Neuronal stem cell (in vitro differentiated cells): ENCODE results near the gene ARMH3.

Experiments
- DNase-seq: peaks from one replicate; pipeline ENCODE4 v3.0.0-alpha.2; 2013; ENCODE audit warnings: low spot score
- H2AFZ ChIP-seq: one replicate; pipeline ENCODE4 v1.6.1; 2013; ENCODE audit warnings: mild to moderate bottlenecking, low read length, inconsistent platforms
- H2AK5ac ChIP-seq: 2 replicates; pipeline ENCODE4 v1.6.1; 2013; ENCODE audit warnings: low read depth, mild to moderate bottlenecking, inconsistent platforms, low read length, moderate library complexity, mixed read lengths
- H2BK120ac ChIP-seq: 2 replicates; pipeline ENCODE4 v1.6.1; 2013; ENCODE audit warnings: low read depth, mild to moderate bottlenecking, inconsistent platforms, low read length, moderate library complexity, mixed read lengths
- H2BK12ac ChIP-seq: one replicate; pipeline ENCODE4 v1.6.1; 2013; ENCODE audit warnings: low read length, inconsistent platforms
- H2BK15ac ChIP-seq: 2 replicates; pipeline ENCODE4 v1.6.1; 2013; ENCODE audit warnings: mild to moderate bottlenecking, low read length, inconsistent platforms, mixed read lengths
- H2BK5ac ChIP-seq: one replicate; pipeline ENCODE4 v1.6.1; 2013; ENCODE audit warnings: inconsistent platforms, mild to moderate bottlenecking, low read length, moderate library complexity
- H3K14ac ChIP-seq: one replicate; pipeline ENCODE4 v1.6.1; 2013; ENCODE audit warnings: low read length, inconsistent platforms
- H3K18ac ChIP-seq: 2 replicates; pipeline ENCODE4 v1.6.1; 2013; ENCODE audit warnings: low read length, inconsistent platforms
- H3K23ac ChIP-seq: 2 replicates; pipeline ENCODE4 v1.6.1; 2013; ENCODE audit warnings: low read depth, mild to moderate bottlenecking, mixed read lengths, low read length, inconsistent platforms; ENCODE audit not compliant: poor library complexity
- H3K27ac ChIP-seq: replicated peaks from 3 replicates; pipeline ENCODE4 v1.5.1; 2013; ENCODE audit warnings: low read length, inconsistent platforms
- H3K27me3 ChIP-seq, 3 experiments: 2 replicates each; pipeline ENCODE4 v1.6.1; 2013; ENCODE audit warnings: low read length in 3 of 3, mild to moderate bottlenecking in 2 of 3, inconsistent platforms in 1 of 3, low read depth in 1 of 3, mixed read lengths in 1 of 3, moderate library complexity in 1 of 3; ENCODE audit not compliant: control insufficient read depth in 3 of 3, insufficient read depth in 3 of 3
- H3K36me3 ChIP-seq, 2 donors: replicated peaks in 1 of 2; 2 replicates each; pipeline ENCODE4 v1.6.1; 2013; ENCODE audit warnings: low read length in 2 of 2; ENCODE audit not compliant: control insufficient read depth in 2 of 2, insufficient read depth in 2 of 2
- H3K4ac ChIP-seq: 2 replicates; pipeline ENCODE4 v1.6.1; 2013; ENCODE audit warnings: inconsistent platforms, mild to moderate bottlenecking, low read length, moderate library complexity
- H3K4me1 ChIP-seq, 2 donors: 1 replicate in 1 of 2; 2 replicates in 1 of 2; pipeline ENCODE4 v1.6.1; 2013; ENCODE audit warnings: low read length in 2 of 2, low read depth in 1 of 2; ENCODE audit not compliant: control insufficient read depth in 2 of 2, insufficient read depth in 1 of 2
- H3K4me2 ChIP-seq: one replicate; pipeline ENCODE4 v1.6.1; 2013; ENCODE audit warnings: mild to moderate bottlenecking, low read length, inconsistent platforms; ENCODE audit not compliant: insufficient read depth, poor library complexity, severe bottlenecking
- H3K4me3 ChIP-seq, 2 donors: 2 replicates each; pipeline ENCODE4 v1.5.1; 2013; ENCODE audit warnings: low read length in 2 of 2, mild to moderate bottlenecking in 2 of 2, inconsistent platforms in 1 of 2, moderate library complexity in 1 of 2
- H3K79me1 ChIP-seq: one replicate; pipeline ENCODE4 v1.6.1; 2013; ENCODE audit warnings: low read depth, mild to moderate bottlenecking, inconsistent platforms, low read length, moderate library complexity
- H3K9ac ChIP-seq: one replicate; pipeline ENCODE4 v1.6.1; 2013; ENCODE audit warnings: mild to moderate bottlenecking, low read depth, low read length, inconsistent platforms; ENCODE audit not compliant: poor library complexity
- H3K9me3 ChIP-seq, 2 donors: replicated peaks in 1 of 2; 2 replicates each; pipeline versions ENCODE3 to v1.6.1; 2013; ENCODE audit warnings: low read length in 2 of 2, mild to moderate bottlenecking in 2 of 2, inconsistent platforms in 1 of 2, low read depth in 1 of 2, mixed read lengths in 1 of 2, moderate library complexity in 1 of 2; ENCODE audit not compliant: control insufficient read depth in 2 of 2, insufficient read depth in 1 of 2
- H4K8ac ChIP-seq: one replicate; pipeline ENCODE4 v1.6.1; 2013; ENCODE audit warnings: low read depth, mild to moderate bottlenecking, inconsistent platforms, low read length, moderate library complexity
- H4K91ac ChIP-seq: one replicate; pipeline ENCODE4 v1.6.1; 2013; ENCODE audit warnings: low read length, low read depth, mild to moderate bottlenecking, inconsistent platforms; ENCODE audit not compliant: poor library complexity
- WGBS, 2 donors: extraction: QIAGEN DNeasy Blood & Tissue Kit; methylation state at CpG; one replicate each; pipeline ENCODE4 v1.1.7; 2013; ENCODE audit warnings: missing lambda C conversion rate in 2 of 2, mixed read lengths in 1 of 2; ENCODE audit not compliant: insufficient read length in 2 of 2, insufficient replicate concordance in 1 of 2; ENCODE audit errors: extremely low coverage in 2 of 2; 5-methylcytosine and 5-hydroxymethylcytosine counted together

Gene ARMH3

DNA sequence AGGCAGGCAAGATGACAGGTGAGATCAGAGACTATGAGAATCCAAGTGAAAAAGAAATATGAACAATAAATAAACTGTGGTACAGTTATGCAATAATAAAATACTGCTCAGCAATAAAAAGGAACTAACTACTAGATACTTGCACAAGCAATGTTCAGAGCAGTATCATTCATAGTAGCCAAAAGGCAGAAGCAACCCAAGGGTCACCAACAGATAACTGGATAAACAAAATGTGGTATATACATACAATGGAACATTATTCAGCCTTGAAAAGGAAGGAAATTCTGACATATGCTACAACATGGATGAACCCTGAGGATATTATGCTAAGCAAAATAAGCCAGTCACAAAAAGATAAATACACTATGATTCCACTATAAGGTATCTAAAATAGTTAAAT, 135.4 kb downstream of the ARMH3 start:
- H2BK5ac ChIP-seq, result no peak overlapping the region
- H2BK120ac ChIP-seq, result no peak overlapping the region
- H3K36me3 ChIP-seq, result no peaks in the 10 kb centered on the region
- no peak overlapping the region for H3K18ac ChIP-seq
- H2BK15ac ChIP-seq, result no peak overlapping the region
- no peaks in the 10 kb centered on the region for H3K9me3 ChIP-seq
- no peak overlapping the region for H3K4ac ChIP-seq
- H3K14ac ChIP-seq, result no peak overlapping the region
- H3K4me3 ChIP-seq, result no peak overlapping the region
- no peaks in the 10 kb centered on the region for H3K79me1 ChIP-seq
- no peak overlapping the region for H3K23ac ChIP-seq
- no peak overlapping the region for H2AFZ ChIP-seq
- H3K27ac ChIP-seq, result no peak overlapping the region
- H4K91ac ChIP-seq, result no peak overlapping the region
- H3K9ac ChIP-seq, result no peak overlapping the region
- H3K4me1 ChIP-seq, result peaks cover 0 to 6% of the 10 kb centered on the region in 2 donors
- H3K4me2 ChIP-seq, result no peak overlapping the region
- H4K8ac ChIP-seq, result no peak overlapping the region
- no peak overlapping the region for H2BK12ac ChIP-seq
- no peaks in the 10 kb centered on the region for H3K27me3 ChIP-seq
- H2AK5ac ChIP-seq, result no peak overlapping the region
- no peak for DNase-seq

DNA sequence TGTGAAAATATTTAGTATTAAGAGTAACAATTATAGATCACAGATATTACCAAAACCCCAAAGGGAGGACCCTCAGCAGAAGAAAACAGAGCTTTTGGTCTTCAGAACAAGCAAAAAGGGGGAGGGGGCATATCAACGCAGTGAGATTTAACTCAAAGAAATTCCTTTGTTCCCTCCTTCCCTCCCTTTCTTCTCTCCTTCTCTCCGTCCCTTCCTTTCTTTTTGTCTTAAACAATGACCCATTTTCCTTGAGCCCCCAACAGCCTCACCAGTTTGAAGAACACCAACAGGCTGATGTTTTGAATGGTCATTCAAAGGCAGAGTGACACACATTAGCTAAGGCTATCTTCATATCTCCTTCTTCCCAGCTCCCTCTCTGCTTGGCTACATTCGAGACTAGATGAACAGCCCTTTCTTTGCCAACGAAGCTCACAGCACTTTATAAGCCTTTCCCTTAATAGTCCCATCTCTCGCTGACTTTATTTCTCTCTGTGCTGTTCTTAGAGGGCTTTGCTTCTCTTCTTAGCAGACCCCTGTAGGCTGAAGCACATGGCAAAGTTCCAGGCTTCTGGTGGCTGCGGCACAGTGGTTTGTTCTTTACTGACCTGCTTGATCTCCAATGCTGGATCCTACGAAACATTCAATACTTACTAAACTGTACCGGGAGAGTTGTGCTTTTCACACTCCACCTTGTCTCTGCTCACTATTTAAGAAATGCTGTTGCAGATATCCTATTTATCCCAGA, 136.8 kb downstream of the ARMH3 start:
- no peak overlapping the region for H3K23ac ChIP-seq
- H3K18ac ChIP-seq, result peak overlapping the region; percentile 4
- H3K9me3 ChIP-seq, result no peaks in the 10 kb centered on the region
- no peak for DNase-seq
- H3K14ac ChIP-seq, result no peak overlapping the region
- H3K4me1 ChIP-seq, result peaks cover 0 to 6% of the 10 kb centered on the region in 2 donors
- no peak overlapping the region for H3K9ac ChIP-seq
- no peak overlapping the region for H2AFZ ChIP-seq
- H2AK5ac ChIP-seq, result no peak overlapping the region
- no peak overlapping the region for H2BK12ac ChIP-seq
- H3K4me3 ChIP-seq, result no peak overlapping the region
- no peaks in the 10 kb centered on the region for H3K79me1 ChIP-seq
- no peak overlapping the region for H2BK120ac ChIP-seq
- H3K27me3 ChIP-seq, result no peaks in the 10 kb centered on the region
- no peak overlapping the region for H2BK5ac ChIP-seq
- H3K27ac ChIP-seq, result peak overlapping the region; percentile 3
- no CpG with 5 or more reads among the region's 8 CpGs for WGBS, 2 donors
- H2BK15ac ChIP-seq, result no peak overlapping the region
- no peak overlapping the region for H4K8ac ChIP-seq
- no peak overlapping the region for H3K4ac ChIP-seq
- H3K36me3 ChIP-seq, result peaks cover 0 to 1% of the 10 kb centered on the region in 2 donors
- no peak overlapping the region for H4K91ac ChIP-seq
- no peak overlapping the region for H3K4me2 ChIP-seq

DNA sequence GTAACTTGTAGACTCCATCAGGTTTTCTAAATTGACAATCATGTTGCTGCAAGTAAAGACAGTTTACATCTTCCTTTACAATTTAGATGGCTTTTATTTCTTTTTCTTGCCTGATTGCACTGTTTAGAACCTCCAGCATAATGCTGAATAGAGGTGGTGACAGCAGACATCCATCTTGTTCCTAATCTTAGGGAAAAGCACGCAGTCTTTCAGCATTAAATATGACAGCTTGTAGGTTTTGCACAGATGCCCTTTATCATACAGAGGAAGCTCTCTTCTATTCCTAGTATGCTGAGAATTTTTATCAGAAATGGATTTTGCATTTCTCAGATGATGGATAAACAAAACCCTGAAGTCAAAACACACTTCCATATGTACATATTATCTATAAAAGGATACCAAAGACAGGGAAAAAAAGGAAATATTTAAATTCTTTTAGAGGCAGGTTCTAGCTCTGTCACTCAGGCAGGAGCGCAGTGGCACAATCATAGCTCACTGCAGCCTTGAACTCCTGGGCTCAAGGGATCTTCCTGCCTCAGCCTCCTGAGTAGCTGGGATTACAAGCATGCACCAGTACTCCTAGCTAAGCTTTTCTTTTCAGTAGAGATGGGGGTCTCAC, 143.3 kb downstream of the ARMH3 start:
- Histone ChIP-seq H4K91ac (no peak overlapping the region), H3K4me1 (no peaks in the 10 kb centered on the region), H3K27me3 (no peaks in the 10 kb centered on the region), H3K4me3 (no peak overlapping the region), H2AFZ (no peak overlapping the region), H3K9me3 (no peaks in the 10 kb centered on the region), H3K79me1 (no peaks in the 10 kb centered on the region), H4K8ac (no peak overlapping the region), H3K27ac (no peak overlapping the region), H3K4ac (no peak overlapping the region), H3K9ac (no peak overlapping the region), H3K36me3 (peaks cover 3 to 6% of the 10 kb centered on the region in 2 donors), H2BK12ac (no peak overlapping the region), H3K18ac (no peak overlapping the region), H2BK120ac (no peak overlapping the region), H3K23ac (no peak overlapping the region), H2AK5ac (no peak overlapping the region), H2BK15ac (no peak overlapping the region), H3K14ac (no peak overlapping the region), H3K4me2 (no peak overlapping the region), H2BK5ac (no peak overlapping the region)
- no peak for DNase-seq
- WGBS, 2 donors, result no CpG with 5 or more reads among the region's 2 CpGs

DNA sequence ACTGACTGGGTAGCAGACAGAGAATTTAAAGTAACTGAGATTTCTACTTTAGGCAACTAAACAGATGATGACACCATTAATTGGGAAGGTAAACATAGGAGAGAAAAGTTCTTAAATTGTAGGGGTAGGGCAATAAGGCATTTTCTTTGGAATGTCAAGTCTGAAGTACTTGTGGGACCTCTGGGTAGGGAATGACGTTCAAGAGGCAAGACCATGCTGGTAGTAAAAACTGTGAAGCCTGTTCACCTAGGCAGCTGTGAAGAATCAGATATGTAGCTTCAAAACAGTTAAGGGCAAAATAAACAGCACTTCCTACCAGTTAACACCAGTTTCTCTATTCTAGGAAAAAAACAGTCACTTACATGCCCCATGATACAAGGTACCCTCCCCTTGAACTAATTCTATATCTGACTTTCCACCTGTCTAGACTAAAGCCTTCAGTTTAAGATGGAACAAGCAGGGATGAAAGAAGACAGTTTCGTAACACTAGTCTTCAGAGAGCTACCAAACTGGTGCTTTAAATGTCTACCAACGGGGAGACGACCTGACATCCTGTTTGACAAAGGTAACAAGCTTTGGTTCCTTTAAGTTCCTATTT, 149.3 kb downstream of the ARMH3 start:
- H2BK5ac ChIP-seq, result no peak overlapping the region
- H3K36me3 ChIP-seq, result peaks cover 2 to 6% of the 10 kb centered on the region in 2 donors
- no peak overlapping the region for H2BK120ac ChIP-seq
- no peak overlapping the region for H2BK15ac ChIP-seq
- H3K4ac ChIP-seq, result no peak overlapping the region
- no peak overlapping the region for H2AFZ ChIP-seq
- no peak overlapping the region for H2BK12ac ChIP-seq
- no peaks in the 10 kb centered on the region for H3K79me1 ChIP-seq
- no peak overlapping the region for H3K18ac ChIP-seq
- H4K91ac ChIP-seq, result no peak overlapping the region
- H3K23ac ChIP-seq, result no peak overlapping the region
- H3K27ac ChIP-seq, result no peak overlapping the region
- no peak overlapping the region for H3K9ac ChIP-seq
- DNase-seq, result no peak
- no peak overlapping the region for H3K4me3 ChIP-seq
- H3K4me2 ChIP-seq, result no peak overlapping the region
- H2AK5ac ChIP-seq, result no peak overlapping the region
- no peak overlapping the region for H4K8ac ChIP-seq
- peaks cover 8 to 14% of the 10 kb centered on the region in 2 donors for H3K4me1 ChIP-seq
- H3K14ac ChIP-seq, result no peak overlapping the region
- H3K9me3 ChIP-seq, result no peaks in the 10 kb centered on the region
- H3K27me3 ChIP-seq, result no peaks in the 10 kb centered on the region
- WGBS, 2 donors, result no CpG with 5 or more reads among the region's 4 CpGs
